Skeletal muscle cell (primary cell): ENCODE data around the gene RTN4R.

Source experiments
- DNase-seq: peaks from one replicate; pipeline ENCODE4 v3.0.0-alpha.2; 2010; ENCODE audit warnings: low read depth
- H3K4me3 ChIP-seq: 2 replicates; pipeline ENCODE4 v1.5.1; 2011; ENCODE audit warnings: low read depth, mild to moderate bottlenecking, control low read depth, low read length, moderate library complexity

The RTN4R gene

GRCh38 chr22:20210473-20211059 lies 57.6 kb downstream of the RTN4R start:
- DNase-seq: no peak
- H3K4me3 ChIP-seq: no peak overlapping the region

- no peak for DNase-seq
Measured at GRCh38 chr22:20209761-20210250, 58.3 kb downstream of the RTN4R start.

GRCh38 chr22:20208713-20209310 lies 59.3 kb downstream of the RTN4R start:
- DNase-seq: no peak
- H3K4me3 ChIP-seq: no peak overlapping the region

More at GRCh38 chr22:20209761-20210250, 58.3 kb downstream of the RTN4R start:
- H3K4me3 ChIP-seq: no peak overlapping the region

GRCh38 chr22:20207277-20208025 lies 60.7 kb downstream of the RTN4R start:
- no peak for DNase-seq

GRCh38 chr22:20206709-20207215 lies 61.4 kb downstream of the RTN4R start:
- no peak for DNase-seq

More at GRCh38 chr22:20207277-20208025, 60.7 kb downstream of the RTN4R start:
- H3K4me3 ChIP-seq: peak overlapping the region; percentile 63

GRCh38 chr22:20205964-20206708 lies 62.0 kb downstream of the RTN4R start:
- peak overlapping the region; percentile 63 for H3K4me3 ChIP-seq

More at GRCh38 chr22:20206709-20207215, 61.4 kb downstream of the RTN4R start:
- H3K4me3 ChIP-seq: peak overlapping the region; percentile 63

GRCh38 chr22:20205464-20205963 lies 62.6 kb downstream of the RTN4R start:
- no peak for DNase-seq
- no peak overlapping the region for H3K4me3 ChIP-seq

More at GRCh38 chr22:20205964-20206708, 62.0 kb downstream of the RTN4R start:
- DNase-seq: peak; percentile 31

GRCh38 chr22:20204806-20205205 lies 63.3 kb downstream of the RTN4R start:
- no peak overlapping the region for H3K4me3 ChIP-seq
- DNase-seq: no peak

- DNase-seq: no peak
- no peak overlapping the region for H3K4me3 ChIP-seq
Measured at GRCh38 chr22:20204311-20204710, 63.8 kb downstream of the RTN4R start.

- H3K4me3 ChIP-seq: no peak overlapping the region
- DNase-seq: no peak
Measured at GRCh38 chr22:20203552-20204201, 64.4 kb downstream of the RTN4R start.

- no peak overlapping the region for H3K4me3 ChIP-seq
- DNase-seq: no peak
Measured at GRCh38 chr22:20203142-20203551, 65.0 kb downstream of the RTN4R start.

GRCh38 chr22:20201837-20202392 lies 66.2 kb downstream of the RTN4R start:
- no peak for DNase-seq
- no peak overlapping the region for H3K4me3 ChIP-seq

- no peak for DNase-seq
- H3K4me3 ChIP-seq: no peak overlapping the region
Measured at GRCh38 chr22:20199906-20200305, 68.2 kb downstream of the RTN4R start.

- no peak overlapping the region for H3K4me3 ChIP-seq
- DNase-seq: no peak
Measured at GRCh38 chr22:20199413-20199842, 68.7 kb downstream of the RTN4R start.

GRCh38 chr22:20198557-20199319 lies 69.4 kb downstream of the RTN4R start:
- no peak for DNase-seq
- no peak overlapping the region for H3K4me3 ChIP-seq

GRCh38 chr22:20197407-20198030 lies 70.6 kb downstream of the RTN4R start:
- DNase-seq: no peak
- no peak overlapping the region for H3K4me3 ChIP-seq

- H3K4me3 ChIP-seq: no peak overlapping the region
- no peak for DNase-seq
Measured at GRCh38 chr22:20196094-20196842, 71.8 kb downstream of the RTN4R start.
